ENCODE results near the gene ZC3H18.

- no peak for TF ChIP-seq POLR2A (IDR thresholded peaks at IDR 0.05; ENCODE audit: low read depth, low read length)
- no peak for TF ChIP-seq TAF1 (IDR thresholded peaks at IDR 0.05; ENCODE audit: borderline replicate concordance, low read depth, low read length)
- TF ChIP-seq POLR2AphosphoS5 (IDR thresholded peaks at IDR 0.05; ENCODE audit: low read depth, low read length) = no peak
Observed at GRCh38 chr16:88560714-88561484, 9.3 kb upstream of the ZC3H18 start.

Data from GM12892 (cell line).